ENCODE measurements around the gene PCDHA5.
A peak's percentile ranks its signal among the peaks of the same experiment; 100 is the strongest.
"Not testable (repeated sequence)": the region's sequence is repeated elsewhere in the genome, so short reads cannot be mapped to it uniquely, and the experiment has no call there.

Gene PCDHA5

DNA sequence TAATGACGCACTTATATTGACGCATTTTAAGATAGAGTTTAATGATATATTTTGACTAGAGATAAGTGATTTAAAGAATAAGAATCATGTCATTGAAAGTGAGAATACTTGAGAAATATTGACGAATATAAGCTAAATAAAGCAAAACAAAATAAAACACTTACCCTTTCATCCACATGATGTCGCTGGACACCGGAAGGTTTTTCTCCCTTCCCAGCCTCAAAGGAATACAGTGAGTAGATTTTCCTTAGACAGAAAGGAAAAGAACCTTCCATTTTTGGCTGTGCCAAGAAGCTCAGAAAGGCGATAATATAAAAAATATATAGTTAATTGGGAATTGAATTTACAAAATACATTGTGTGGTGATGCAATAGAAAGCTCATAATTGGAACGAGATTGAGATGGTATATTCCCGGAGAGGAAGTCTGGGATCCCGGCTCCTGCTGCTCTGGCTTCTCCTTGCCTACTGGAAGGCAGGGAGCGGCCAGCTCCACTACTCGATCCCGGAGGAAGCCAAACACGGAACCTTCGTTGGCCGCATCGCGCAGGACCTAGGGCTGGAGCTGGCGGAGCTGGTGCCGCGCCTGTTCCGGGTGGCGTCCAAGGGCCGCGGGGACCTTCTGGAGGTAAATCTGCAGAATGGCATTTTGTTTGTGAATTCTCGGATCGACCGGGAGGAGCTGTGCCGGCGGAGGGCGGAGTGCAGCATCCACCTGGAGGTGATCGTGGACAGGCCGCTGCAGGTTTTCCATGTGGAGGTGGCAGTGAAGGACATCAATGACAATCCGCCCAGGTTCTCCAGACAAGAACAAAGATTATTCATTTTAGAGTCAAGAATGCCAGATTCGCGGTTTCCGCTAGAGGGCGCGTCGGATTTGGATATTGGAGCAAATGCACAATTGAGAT, at the start of gene PCDHA5:
PCDHA5 (plus strand) TSS at position 239 of the 906 bp plus-strand sequence.
- DNase-seq, result peak; percentile 3

DNA sequence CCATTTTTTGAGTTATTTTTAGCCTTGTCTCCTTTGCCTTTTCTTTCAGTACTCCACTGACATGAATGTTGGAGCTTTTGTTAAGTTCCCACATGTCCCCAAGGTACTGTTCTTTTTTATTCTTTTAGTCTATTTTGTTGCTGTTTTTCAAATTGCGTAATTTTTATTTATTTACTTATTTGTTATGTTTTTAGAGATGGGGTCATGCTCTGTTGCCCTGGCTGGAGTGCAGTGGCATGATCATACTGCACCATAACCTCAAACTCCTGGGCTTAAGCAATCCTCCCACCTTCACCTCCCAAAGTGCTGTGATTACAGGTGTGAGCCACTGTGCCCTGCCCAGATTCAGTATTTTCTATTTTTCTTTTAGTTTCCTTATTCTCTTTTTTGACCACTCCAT, 40.9 kb upstream of the PCDHA5 start:
- DNase-seq, result no peak

- DNase-seq, result no peak
Observed at GRCh38 chr5:140785905-140786686, 35.3 kb upstream of the PCDHA5 start, which contains the start of gene PCDHA1. Gene PCDHA1 (plus strand): TSS chr5:140786140.

DNA sequence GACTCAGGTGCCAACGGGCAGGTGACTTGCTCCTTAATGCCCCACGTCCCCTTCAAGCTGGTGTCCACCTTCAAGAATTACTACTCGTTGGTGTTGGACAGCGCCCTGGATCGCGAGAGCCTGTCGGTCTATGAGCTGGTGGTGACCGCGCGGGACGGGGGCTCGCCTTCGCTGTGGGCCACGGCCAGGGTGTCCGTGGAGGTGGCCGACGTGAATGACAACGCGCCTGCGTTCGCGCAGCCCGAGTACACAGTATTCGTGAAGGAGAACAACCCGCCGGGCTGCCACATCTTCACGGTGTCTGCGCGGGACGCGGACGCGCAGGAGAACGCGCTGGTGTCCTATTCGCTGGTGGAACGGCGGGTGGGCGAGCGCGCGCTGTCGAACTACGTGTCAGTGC, 34.0 kb upstream of the PCDHA5 start:
- not testable (repeated sequence) for DNase-seq

GRCh38 chr5:140787849-140788504, 33.4 kb upstream of the PCDHA5 start:
- not testable (repeated sequence) for DNase-seq

DNA sequence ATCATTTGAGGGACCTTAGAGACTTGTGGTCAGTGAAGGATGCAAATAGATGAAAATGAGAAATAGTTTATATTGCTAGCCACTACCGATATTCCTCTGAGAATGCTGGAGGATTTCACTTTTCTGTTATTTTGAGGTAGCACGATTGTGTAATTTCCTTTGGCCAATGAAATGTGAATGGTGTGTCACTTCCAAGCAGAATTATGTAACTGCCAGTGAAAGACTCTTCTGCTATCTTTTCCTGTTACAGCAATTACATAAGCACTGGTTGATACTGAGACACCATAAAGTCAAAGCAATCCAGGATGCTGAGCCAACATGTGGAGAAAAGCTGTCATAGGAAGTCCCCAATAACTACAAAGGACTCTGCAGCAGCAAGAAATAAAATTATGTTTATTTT, 30.3 kb upstream of the PCDHA5 start:
- no peak for DNase-seq

GRCh38 chr5:140794595-140795258, 26.7 kb upstream of the PCDHA5 start, which contains the start of gene PCDHA2:
Gene PCDHA2 (plus strand): TSS chr5:140794852.
- no peak for DNase-seq

- DNase-seq, result no peak
Observed at GRCh38 chr5:140795259-140795641, 26.2 kb upstream of the PCDHA5 start.

GRCh38 chr5:140796072-140796717, 25.2 kb upstream of the PCDHA5 start:
- not testable (repeated sequence) for DNase-seq

DNA sequence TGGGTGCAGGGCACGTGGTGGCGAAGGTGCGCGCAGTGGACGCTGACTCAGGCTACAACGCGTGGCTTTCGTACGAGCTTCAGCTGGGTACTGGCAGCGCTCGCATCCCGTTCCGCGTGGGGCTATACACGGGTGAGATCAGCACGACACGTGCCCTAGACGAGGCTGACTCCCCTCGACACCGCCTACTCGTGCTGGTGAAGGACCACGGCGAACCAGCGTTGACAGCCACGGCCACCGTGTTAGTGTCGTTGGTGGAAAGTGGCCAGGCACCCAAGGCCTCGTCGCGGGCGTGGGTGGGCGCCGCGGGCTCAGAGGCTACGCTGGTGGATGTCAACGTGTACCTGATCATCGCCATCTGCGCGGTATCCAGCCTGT, 24.7 kb upstream of the PCDHA5 start:
- DNase-seq, result no peak

DNA sequence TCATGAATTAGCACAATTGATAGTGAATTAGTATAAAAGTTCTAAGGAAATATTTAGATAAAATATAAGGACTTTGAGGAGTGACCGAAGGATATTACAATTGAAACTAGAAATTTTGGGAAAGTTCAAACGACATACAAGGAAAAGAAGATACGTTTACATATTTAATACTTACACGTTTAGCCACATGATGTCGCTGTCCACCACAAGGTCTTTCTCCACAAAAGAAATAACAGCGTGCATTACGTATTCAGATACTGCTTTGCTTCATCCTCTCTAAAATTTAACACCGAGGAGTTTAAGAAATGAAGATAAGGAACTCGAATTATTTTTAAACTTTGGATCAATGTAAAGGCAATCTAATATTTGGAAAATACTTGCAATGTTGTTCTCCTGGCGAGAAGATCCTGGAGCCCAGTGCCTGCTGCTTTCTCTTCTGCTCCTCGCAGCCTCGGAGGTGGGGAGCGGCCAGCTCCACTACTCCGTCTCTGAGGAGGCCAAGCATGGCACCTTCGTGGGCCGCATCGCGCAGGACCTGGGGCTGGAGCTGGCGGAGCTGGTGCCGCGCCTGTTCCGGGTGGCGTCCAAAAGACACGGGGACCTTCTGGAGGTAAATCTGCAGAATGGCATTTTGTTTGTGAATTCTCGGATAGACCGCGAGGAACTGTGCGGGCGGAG, 20.5 kb upstream of the PCDHA5 start, which contains the start of gene PCDHA3:
PCDHA3 (plus strand) TSS at position 242 of the 678 bp plus-strand sequence.
- DNase-seq, result no peak

DNA sequence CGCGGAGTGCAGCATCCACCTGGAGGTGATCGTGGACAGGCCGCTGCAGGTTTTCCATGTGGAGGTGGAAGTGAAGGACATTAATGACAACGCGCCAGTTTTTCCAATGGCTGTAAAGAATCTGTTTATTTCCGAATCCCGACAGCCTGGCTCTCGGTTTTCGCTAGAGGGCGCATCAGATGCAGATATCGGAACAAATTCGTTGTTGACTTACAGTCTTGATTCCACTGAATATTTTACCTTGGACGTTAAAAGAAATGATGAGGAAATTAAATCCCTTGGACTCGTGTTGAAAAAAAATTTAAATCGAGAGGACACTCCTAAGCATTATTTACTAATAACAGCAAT, 19.9 kb upstream of the PCDHA5 start:
- no peak for DNase-seq

- not testable (repeated sequence) for DNase-seq
Observed at GRCh38 chr5:140802381-140802780, 19.0 kb upstream of the PCDHA5 start.

DNA sequence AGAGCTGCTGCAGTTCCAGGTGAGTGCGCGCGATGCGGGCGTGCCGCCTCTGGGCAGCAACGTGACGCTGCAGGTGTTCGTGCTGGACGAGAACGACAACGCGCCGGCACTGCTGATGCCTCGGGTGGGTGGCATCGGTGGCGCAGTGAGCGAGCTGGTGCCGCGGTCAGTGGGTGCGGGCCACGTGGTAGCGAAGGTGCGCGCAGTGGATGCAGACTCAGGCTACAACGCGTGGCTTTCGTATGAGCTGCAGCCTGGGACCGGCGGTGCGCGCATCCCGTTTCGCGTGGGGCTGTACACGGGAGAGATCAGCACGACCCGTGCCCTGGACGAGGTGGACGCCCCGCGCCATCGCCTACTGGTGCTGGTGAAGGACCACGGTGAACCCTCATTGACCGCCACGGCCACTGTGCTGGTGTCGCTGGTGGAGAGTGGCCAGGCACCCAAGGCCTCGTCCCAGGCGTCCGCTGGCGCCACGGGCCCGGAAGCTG, 18.6 kb upstream of the PCDHA5 start:
- DNase-seq, result no peak

DNA sequence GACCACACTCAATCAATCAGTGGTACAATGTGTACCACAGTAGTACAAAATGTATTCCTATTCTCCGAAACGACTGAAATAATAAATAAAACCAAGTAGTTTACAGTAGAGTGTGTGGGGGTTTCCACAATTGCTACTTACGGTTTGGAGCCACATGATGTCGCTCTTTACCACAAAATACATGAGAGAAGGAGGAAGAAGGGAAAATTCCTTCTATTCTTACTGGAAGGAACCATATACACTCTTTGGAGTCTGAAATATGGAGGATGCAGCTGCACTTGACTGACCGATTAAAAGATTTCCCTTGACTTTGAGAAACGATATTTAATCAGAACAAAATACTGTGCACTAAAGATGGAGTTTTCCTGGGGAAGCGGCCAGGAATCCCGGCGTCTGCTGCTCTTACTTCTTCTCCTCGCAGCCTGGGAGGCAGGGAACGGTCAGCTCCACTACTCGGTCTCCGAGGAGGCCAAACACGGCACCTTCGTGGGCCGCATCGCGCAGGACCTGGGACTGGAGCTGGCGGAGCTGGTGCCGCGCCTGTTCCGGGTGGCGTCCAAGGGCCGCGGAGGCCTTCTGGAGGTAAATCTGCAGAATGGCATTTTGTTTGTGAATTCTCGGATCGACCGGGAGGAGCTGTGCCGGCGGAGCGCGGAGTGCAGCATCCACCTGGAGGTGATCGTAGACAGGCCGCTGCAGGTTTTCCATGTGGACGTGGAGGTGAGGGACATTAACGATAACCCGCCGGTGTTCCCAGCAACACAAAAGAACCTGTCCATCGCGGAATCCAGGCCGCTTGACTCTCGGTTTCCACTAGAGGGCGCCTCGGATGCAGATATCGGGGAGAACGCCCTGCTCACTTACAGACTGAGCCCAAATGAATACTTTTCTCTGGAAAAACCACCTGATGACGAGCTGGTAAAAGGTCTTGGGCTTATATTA, 14.3 kb upstream of the PCDHA5 start, which contains the start of gene PCDHA4:
PCDHA4 (plus strand) TSS at position 235 of the 942 bp plus-strand sequence.
- no peak for DNase-seq

DNA sequence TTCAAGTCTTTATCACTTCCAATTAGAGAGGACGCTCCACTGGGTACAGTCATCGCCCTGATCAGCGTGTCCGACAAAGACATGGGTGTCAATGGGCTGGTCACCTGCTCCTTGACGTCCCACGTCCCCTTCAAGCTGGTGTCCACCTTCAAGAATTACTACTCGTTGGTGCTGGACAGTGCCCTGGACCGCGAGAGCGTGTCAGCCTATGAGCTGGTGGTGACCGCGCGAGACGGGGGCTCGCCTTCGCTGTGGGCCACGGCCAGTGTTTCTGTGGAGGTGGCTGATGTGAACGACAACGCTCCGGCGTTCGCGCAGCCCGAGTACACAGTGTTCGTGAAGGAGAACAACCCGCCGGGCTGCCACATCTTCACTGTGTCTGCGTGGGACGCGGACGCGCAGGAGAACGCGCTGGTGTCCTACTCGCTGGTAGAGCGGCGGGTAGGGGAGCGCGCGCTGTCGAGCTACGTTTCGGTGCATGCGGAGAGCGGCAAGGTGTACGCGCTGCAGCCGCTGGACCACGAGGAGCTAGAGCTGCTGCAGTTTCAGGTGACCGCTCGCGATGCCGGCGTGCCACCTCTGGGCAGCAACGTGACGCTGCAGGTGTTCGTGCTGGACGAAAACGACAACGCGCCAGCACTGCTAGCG, 13.0 kb upstream of the PCDHA5 start:
- DNase-seq, result not testable (repeated sequence)

DNA sequence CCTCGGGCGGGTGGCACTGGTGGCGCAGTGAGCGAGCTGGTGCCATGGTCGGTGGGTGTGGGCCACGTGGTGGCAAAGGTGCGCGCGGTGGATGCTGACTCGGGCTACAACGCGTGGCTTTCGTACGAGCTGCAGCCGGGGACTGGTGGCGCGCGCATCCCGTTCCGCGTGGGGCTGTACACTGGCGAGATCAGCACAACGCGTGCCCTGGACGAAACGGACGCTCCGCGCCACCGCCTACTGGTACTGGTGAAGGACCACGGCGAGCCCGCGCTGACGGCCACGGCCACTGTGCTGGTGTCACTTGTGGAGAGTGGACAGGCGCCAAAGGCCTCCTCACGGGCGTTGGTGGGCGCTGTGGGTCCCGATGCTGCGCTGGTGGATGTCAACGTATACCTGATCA, 12.5 kb upstream of the PCDHA5 start:
- no peak for DNase-seq

DNA sequence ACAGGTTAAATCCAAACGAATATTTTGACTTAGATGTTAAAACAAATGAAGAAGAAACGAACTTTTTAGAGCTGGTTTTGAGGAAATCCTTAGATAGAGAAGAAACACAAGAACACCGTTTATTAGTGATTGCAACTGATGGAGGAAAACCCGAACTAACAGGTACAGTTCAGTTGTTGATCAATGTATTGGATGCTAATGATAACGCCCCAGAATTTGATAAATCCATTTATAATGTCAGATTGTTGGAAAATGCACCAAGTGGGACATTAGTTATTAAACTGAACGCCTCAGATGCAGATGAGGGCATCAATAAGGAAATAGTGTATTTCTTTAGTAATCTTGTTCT, 842 bp downstream of the PCDHA5 start:
- DNase-seq, result no peak

DNA sequence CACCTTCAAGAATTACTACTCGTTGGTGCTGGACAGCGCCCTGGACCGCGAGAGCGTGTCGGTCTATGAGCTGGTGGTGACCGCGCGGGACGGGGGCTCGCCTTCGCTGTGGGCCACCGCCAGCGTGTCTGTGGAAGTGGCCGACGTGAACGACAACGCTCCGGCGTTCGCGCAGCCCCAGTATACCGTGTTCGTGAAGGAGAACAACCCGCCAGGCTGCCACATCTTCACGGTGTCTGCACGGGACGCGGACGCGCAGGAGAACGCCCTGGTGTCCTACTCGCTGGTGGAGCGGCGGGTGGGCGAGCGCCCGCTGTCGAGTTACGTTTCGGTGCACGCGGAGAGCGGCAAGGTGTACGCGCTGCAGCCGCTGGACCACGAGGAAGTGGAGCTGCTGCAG, 1.6 kb downstream of the PCDHA5 start:
- DNase-seq, result not testable (repeated sequence)

DNA sequence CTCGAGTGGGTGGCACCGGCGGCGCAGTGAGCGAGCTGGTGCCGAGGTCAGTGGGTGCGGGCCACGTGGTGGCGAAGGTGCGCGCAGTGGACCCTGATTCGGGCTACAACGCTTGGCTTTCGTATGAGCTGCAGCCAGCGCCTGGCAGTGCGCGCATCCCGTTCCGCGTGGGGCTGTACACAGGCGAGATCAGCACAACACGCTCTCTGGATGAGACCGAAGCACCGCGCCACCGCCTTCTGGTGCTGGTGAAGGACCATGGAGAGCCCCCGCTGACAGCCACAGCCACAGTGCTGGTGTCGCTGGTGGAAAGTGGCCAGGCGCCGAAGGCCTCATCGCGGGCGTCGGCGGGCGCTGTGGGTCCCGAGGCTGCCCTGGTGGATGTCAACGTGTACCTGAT, 2.1 kb downstream of the PCDHA5 start:
- no peak for DNase-seq

Data from amniotic stem cell (primary cell).